ENCODE data around the gene TAF6.
"Not testable (repeated sequence)": the region's sequence is repeated elsewhere in the genome, so short reads cannot be mapped to it uniquely, and the experiment has no call there.

Gene TAF6

DNA sequence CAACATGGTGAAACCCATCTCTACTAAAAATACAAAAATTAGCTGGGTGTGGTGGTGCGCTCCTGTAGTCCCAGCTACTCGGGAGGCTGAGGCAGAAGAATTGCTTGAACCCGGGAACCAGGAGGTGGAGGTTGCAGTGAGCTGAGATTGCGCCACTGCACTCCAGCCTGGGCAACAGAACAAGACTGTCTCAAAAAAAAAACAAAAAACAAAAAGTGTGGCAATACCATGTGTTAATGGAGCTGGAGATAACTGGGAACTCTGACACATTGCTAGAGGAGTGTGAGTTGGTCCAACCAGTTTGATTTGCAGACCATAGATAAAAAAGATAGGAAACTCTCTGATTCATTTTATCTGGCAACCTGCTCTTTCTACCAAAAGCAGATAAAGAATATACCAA is 27.2 kb upstream of the TAF6 start:
- not testable (repeated sequence) for H3K9me3 ChIP-seq (replicated peaks in 1 of 11); H3K4me3 ChIP-seq; H3K27me3 ChIP-seq; H3K4me2 ChIP-seq; H4K20me1 ChIP-seq; H3K27ac ChIP-seq; H3K9ac ChIP-seq
- 0 out of 22 replicates have a peak, but pooled peaks of 1 of the 11 experiments have one; percentile 17 for TF ChIP-seq Cebpa-rat (IDR thresholded peaks at IDR 0.05)
- Histone ChIP-seq H3K36me3 (peaks cover 0 to 15% (median 9%) of the 10 kb centered on the region in 11 experiments; a peak in 9 of 22 replicates), H3K4me1 (peaks cover 31 to 48% (median 40%) of the 10 kb centered on the region in 10 experiments)

GRCh38 chr7:100142461-100142860 is 23.3 kb upstream of the TAF6 start:
- peak overlapping the region in 5 of 11 experiments; percentile 35 to 72 (median 60); a peak in 6 of 22 replicates for H3K9ac ChIP-seq
- peak in 2 of 11 experiments; percentile 32 to 56; a peak in 2 of 22 replicates for TF ChIP-seq Cebpa-rat (IDR thresholded peaks at IDR 0.05)
- no peaks in the 10 kb centered on the region for H3K9me3 ChIP-seq (replicated peaks in 1 of 11)
- no peaks in the 10 kb centered on the region for H3K27me3 ChIP-seq
- H3K27ac ChIP-seq: peak overlapping the region in 8 of 11 experiments; percentile 27 to 85 (median 75); a peak in 14 of 22 replicates
- H3K4me2 ChIP-seq: peak overlapping the region in 9 of 11 experiments; percentile 59 to 91 (median 78); a peak in 15 of 22 replicates
- no peak overlapping the region for H3K4me3 ChIP-seq
- no peaks in the 10 kb centered on the region for H3K36me3 ChIP-seq
- H4K20me1 ChIP-seq: no peaks in the 10 kb centered on the region
- H3K4me1 ChIP-seq: peaks cover 22 to 59% (median 40%) of the 10 kb centered on the region in 10 experiments

DNA sequence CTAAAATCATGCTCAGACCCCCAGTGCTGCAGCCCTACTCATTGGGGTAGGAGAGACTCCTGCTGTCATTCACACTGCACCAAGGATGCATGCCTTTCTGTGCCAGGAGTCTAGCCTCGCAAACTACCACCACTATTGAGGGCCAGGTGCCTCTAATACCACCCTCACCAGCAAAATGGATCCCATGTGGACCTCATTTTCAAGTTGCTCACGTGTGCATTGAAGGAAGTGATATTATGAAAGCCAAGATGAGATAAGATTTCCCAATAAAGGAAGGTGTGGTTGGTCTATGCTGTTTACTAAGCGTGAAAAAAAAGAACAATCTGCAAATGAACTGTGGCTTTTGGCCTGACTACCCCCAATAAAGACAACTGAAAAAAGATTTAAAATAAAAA is 22.4 kb upstream of the TAF6 start:
- Histone ChIP-seq H3K4me2 (peak overlapping the region; percentile 33 to 91 (median 77); a peak in 21 of 22 replicates), H3K27ac (peak overlapping the region in 10 of 11 experiments; percentile 3 to 85 (median 71); a peak in 17 of 22 replicates)

DNA sequence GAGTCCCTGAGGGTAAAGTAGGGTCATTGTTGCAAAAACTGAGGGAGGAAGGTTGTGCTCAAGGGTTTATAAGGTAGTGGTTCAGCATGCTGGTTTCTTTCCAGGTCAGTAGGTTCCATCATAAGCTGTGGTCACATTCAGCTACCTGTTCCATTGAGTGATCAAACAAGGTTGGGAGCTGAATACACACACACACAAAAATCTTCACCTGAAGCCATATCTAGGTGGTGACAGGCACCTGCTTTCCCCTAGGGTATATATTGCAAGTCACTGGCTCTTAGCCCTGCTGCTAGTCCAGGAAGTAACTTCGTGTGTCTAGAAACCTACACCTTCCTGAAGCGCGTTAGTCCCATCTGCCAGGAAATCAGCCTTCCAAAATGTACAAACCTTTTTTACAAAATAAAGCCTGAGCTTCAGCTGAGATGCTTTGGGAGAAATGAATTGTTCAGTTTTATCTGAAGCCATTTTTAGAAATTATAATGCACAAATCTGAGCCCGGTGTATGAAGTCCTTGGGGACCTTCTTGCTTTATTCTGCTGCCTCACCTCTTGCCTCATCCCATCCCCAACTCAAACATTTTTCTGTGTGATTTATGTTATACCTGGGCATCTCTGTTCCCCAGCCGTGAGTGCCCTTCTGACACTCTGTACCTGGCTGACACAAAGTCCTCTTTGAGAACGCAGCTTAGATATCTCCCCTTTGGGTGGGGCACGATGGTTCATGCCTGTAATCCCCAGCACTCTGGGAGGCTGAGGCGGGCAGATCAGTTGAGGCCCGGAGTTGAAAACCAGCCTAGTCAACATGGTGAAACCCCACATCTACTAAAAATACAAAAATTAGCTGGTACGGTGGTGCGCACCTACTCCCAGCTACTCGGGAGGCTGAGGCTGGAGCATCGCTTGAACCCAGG is 18.9 kb upstream of the TAF6 start:
- Histone ChIP-seq H4K20me1 (no peaks in the 10 kb centered on the region), H3K4me3 (no peak overlapping the region), H3K9ac (peak overlapping the region in 1 of 11 experiments; percentile 1; a peak in 1 of 22 replicates), H3K36me3 (no peaks in the 10 kb centered on the region), H3K27ac (no peak overlapping the region), H3K4me2 (peak overlapping the region in 10 of 11 experiments; percentile 3 to 68 (median 40); a peak in 19 of 22 replicates), H3K9me3 (replicated peaks in 1 of 11) (no peaks in the 10 kb centered on the region), H3K27me3 (no peaks in the 10 kb centered on the region), H3K4me1 (peaks cover 23 to 61% (median 39%) of the 10 kb centered on the region in 10 experiments)
- TF ChIP-seq Cebpa-rat (IDR thresholded peaks at IDR 0.05): no peak

More for the DNA sequence above, 22.4 kb upstream of the TAF6 start:
- Histone ChIP-seq H3K9me3 (replicated peaks in 1 of 11) (no peaks in the 10 kb centered on the region), H3K4me3 (0 out of 20 replicates have a peak overlapping the region, but pooled peaks of 1 of the 10 experiments have one; percentile 18), H3K36me3 (no peaks in the 10 kb centered on the region), H3K27me3 (no peaks in the 10 kb centered on the region), H4K20me1 (no peaks in the 10 kb centered on the region), H3K4me1 (peaks cover 23 to 59% (median 40%) of the 10 kb centered on the region in 10 experiments), H3K9ac (peak overlapping the region in 9 of 11 experiments; percentile 37 to 72 (median 54); a peak in 14 of 22 replicates)
- peak in 7 of 11 experiments; percentile 13 to 54 (median 38); a peak in 3 of 22 replicates for TF ChIP-seq Cebpa-rat (IDR thresholded peaks at IDR 0.05)

- Histone ChIP-seq H3K4me2 (peak overlapping the region in 7 of 11 experiments; percentile 11 to 56 (median 31); a peak in 11 of 22 replicates), H4K20me1 (no peaks in the 10 kb centered on the region), H3K27me3 (peaks cover 4 to 21% (median 16%) of the 10 kb centered on the region in 11 experiments; a peak in 12 of 22 replicates), H3K36me3 (no peaks in the 10 kb centered on the region), H3K9me3 (replicated peaks in 1 of 11) (no peaks in the 10 kb centered on the region), H3K4me1 (peaks cover 8 to 42% (median 27%) of the 10 kb centered on the region in 10 experiments), H3K27ac (no peak overlapping the region), H3K9ac (0 out of 22 replicates have a peak overlapping the region, but pooled peaks of 1 of the 11 experiments have one; percentile 1), H3K4me3 (no peak overlapping the region)
- TF ChIP-seq Cebpa-rat (IDR thresholded peaks at IDR 0.05): no peak
These were observed 13.6 kb upstream of the TAF6 start for GRCh38 chr7:100132697-100133151.

- no peaks in the 10 kb centered on the region for H3K9me3 ChIP-seq (replicated peaks in 1 of 11)
These were observed 13.0 kb upstream of the TAF6 start for GRCh38 chr7:100132126-100132525.

DNA sequence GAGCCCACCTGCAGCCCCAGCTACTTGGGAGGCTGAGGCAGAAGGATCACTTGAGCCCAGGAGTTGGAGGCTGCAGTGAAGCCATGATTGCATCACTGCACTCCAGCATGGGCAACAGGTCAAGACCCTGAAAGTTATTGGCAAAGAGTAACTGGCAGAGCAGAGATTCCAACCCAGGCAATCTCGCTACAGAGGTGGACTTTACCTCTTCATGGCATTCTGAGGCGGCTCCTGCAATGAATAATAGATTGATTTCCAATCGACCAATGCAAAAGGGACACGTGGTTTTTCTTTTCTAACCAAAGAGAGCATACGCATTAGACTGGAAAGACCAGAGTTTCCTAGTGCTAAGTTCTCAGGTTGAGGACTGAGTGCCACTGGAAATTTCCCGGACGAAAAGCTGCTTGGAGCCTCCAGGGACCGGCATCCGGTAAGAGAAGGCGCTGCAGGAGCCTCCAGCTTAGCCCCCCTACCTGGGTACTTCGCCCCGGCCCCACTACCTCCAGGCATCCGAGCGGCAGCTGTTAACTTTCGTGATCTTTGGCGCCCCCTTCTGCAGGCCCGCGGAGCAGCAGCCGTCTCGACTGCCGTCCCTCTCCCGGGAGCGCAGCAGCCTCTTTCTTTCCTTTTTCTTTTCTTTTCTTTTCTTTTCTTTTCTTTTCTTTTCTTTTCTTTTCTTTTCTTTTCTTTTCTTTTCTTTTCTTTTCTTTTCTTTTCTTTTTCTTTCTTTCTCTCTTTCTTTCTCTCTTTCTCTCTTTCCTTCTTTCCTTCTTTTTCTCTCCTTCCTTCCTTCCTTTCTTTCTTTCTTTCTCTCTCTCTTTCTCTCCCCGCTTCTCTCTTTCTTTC is 11.7 kb upstream of the TAF6 start:
- TF ChIP-seq Cebpa-rat (IDR thresholded peaks at IDR 0.05): no peak
- no peak overlapping the region for H3K27ac ChIP-seq
- H3K4me2 ChIP-seq: peak overlapping the region; percentile 9 to 65 (median 39); a peak in 16 of 22 replicates
- H3K36me3 ChIP-seq: no peaks in the 10 kb centered on the region
- peaks cover 14 to 48% (median 34%) of the 10 kb centered on the region in 10 experiments for H3K4me1 ChIP-seq
- no peak overlapping the region for H3K4me3 ChIP-seq
- peaks cover 4 to 26% (median 20%) of the 10 kb centered on the region in 11 experiments; a peak in 12 of 22 replicates for H3K27me3 ChIP-seq
- H3K9ac ChIP-seq: peak overlapping the region in 1 of 11 experiments; percentile 31; a peak in 3 of 22 replicates
- H4K20me1 ChIP-seq: no peaks in the 10 kb centered on the region
- H3K9me3 ChIP-seq (replicated peaks in 1 of 11): no peaks in the 10 kb centered on the region

More at GRCh38 chr7:100132126-100132525, 13.0 kb upstream of the TAF6 start:
- H3K27me3 ChIP-seq: peaks cover 4 to 26% (median 20%) of the 10 kb centered on the region in 11 experiments; a peak in 12 of 22 replicates
- no peak overlapping the region for H3K27ac ChIP-seq
- no peaks in the 10 kb centered on the region for H3K36me3 ChIP-seq
- no peak for TF ChIP-seq Cebpa-rat (IDR thresholded peaks at IDR 0.05)
- H4K20me1 ChIP-seq: no peaks in the 10 kb centered on the region
- peaks cover 9 to 44% (median 28%) of the 10 kb centered on the region in 10 experiments for H3K4me1 ChIP-seq
- H3K4me2 ChIP-seq: peak overlapping the region in 8 of 11 experiments; percentile 11 to 56 (median 28); a peak in 11 of 22 replicates
- H3K9ac ChIP-seq: 0 out of 22 replicates have a peak overlapping the region, but pooled peaks of 3 of the 11 experiments have one; percentile 1 to 6 (median 1)
- H3K4me3 ChIP-seq: no peak overlapping the region

DNA sequence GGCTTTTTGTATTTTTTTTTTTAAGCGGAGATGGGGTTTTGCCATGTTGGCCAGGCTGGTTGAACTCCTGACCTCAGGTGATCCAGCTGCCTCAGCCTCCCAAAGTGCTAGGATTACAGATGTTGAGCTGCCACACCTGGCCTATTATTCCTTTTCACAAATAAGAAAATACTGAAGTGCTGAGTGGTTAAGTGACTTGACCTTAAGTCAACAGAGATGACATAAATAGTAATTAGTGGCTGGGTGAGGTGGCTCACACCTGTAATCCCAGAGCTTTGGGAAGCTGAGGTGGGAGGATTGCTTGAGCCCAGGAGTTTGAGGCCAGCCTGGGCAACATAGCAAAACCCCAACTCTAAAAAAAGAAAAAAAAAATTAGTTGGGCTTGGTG is 11.1 kb upstream of the TAF6 start:
- H3K9ac ChIP-seq; H3K9me3 ChIP-seq (replicated peaks in 1 of 11); H3K36me3 ChIP-seq; H3K27ac ChIP-seq; H4K20me1 ChIP-seq; H3K4me3 ChIP-seq: not testable (repeated sequence)
- peaks cover 4 to 26% (median 20%) of the 10 kb centered on the region in 11 experiments; a peak in 12 of 22 replicates for H3K27me3 ChIP-seq
- H3K4me1 ChIP-seq: peaks cover 20 to 54% (median 39%) of the 10 kb centered on the region in 10 experiments
- H3K4me2 ChIP-seq: 0 out of 22 replicates have a peak overlapping the region, but pooled peaks of 1 of the 11 experiments have one; percentile 34
